Right renal pelvis (tissue), 4 donors: ENCODE results near the gene EID3. TPM values are rescaled to one million over a fixed set of nuclear protein-coding genes. Genes with fewer than 3 reads are reported as not detected.
"Not testable (repeated sequence)": the region's sequence is repeated elsewhere in the genome, so short reads cannot be mapped to it uniquely, and the experiment has no call there.

Experiments
- DNase-seq, 4 donors: peaks; one replicate each; pipeline ENCODE4 v3.0.0-alpha.2; 2013; ENCODE audit warnings: low read depth in 4 of 4, low spot score in 3 of 4, missing footprints in 1 of 4
- polyA plus RNA-seq, 4 donors: library from polyadenylated mRNA; unstranded; fragments of 120-200 nt; gene quantifications; one replicate each; pipeline ENCODE4 v1.2.1, GENCODE V29; 2013; ENCODE audit not compliant: insufficient read length in 4 of 4

Gene EID3
- polyA plus RNA-seq, 4 donors: 4.3 to 4.8 (median 4.6) TPM

DNA sequence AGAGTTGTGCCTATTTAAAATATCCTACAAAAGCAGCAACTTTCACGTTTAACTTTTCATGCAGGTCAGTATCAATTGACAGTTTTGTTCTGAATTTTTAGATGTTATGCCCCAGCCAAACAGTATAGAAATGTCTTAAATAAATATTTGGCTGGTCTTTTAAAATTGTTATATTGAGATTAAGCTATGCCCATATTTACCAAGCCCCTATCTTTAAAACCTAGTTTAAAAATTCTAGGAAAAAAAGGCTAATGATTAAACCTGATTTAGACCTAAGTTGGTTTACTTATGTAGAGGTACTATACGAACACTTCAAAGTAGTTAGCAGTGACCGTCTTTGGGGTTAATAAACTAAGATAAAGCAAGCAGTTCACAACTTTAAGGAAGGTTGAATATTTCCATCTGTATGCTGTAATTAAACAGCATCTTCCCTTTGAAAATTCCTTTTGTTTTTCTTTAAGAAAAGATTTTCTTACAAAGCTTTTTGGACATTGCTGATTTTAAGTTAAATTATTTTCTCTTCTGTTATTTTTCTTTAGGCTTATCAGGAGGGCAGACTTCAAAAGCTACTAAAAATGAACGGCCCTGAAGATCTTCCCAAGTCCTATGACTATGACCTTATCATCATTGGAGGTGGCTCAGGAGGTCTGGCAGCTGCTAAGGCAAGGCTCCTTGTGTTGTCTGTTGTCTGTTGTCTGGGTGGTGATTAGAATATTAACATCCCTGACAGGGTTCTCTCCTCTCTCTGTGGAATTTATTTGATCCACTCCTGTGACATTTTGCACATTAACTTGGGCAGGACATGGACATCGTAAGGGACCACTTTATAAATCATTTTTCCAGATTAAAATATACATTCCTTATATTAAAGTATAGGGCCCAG, 7.5 kb downstream of the EID3 start:
- DNase-seq: no peak

GRCh38 chr12:104312202-104312601, 8.7 kb downstream of the EID3 start:
- DNase-seq: no peak

- no peak for DNase-seq
Observed at GRCh38 chr12:104312654-104313053, 9.1 kb downstream of the EID3 start.

DNA sequence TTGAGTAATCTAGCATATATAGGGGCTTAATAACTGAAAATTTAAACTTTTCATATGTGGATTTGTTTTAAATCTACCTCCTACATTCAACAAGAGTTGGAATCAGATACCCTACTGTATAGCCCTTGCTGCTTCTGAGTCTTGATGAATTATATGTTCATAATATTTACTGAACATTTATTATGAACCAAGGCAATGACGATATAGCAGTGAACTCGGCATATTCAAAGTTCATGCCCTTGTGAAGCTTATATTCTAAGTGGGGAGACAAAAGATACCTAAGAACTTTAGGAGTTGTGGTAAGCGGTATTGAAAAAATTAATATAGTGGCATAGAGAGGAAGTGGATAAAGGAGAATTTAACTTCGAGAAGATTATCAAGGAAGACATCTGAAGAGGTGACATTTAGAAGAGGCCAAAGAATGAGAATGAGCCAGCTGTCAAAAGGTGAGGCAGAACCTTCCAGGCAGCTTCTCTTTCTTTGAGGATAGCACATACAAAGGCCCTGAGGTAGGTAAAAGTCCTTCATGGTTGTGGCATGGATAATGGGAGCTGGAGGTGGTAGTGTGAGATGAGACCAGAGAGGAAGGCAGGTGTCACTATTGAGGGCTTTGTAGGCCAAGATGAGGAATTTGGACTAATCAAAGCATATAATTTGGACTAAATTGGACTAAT, 10.2 kb downstream of the EID3 start:
- DNase-seq: no peak

GRCh38 chr12:104314242-104314614, 10.7 kb downstream of the EID3 start:
- DNase-seq: no peak

DNA sequence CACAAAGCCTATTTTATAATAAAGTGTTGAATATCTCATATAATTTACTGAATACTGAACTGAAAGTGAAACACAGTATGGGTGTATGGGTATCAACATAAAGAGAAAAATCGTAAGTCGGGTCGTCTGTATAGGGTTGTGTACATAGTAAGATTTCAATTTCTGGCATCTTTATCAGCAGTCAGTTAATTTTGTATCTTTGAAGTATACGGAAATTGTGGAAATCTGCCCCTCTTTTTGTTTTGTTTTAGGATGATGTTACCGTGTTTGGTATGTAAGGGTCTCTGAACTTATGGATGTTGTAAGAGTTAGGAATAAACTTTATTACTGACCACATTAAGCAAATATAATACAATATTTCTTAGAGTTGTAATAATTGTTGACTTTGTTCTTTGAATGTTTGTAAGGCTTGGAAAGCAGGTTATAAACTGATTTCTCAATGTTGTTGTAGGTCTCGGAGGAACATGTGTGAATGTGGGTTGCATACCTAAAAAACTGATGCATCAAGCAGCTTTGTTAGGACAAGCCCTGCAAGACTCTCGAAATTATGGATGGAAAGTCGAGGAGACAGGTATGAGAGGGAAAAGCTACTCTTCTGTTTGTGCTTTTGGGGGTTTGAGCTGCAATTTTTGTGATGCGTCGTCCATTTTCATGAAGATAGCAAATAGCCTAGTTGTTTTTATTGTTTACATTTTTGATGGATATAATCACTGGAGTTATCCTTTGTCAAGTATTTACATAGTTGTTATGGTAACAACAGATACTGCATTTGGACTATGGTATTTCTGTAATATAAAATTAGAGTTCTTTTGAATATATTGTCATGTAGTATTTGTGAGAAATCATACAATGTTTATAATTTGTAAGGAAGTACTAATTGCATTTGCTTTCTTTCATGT, 12.0 kb downstream of the EID3 start:
- no peak for DNase-seq

DNA sequence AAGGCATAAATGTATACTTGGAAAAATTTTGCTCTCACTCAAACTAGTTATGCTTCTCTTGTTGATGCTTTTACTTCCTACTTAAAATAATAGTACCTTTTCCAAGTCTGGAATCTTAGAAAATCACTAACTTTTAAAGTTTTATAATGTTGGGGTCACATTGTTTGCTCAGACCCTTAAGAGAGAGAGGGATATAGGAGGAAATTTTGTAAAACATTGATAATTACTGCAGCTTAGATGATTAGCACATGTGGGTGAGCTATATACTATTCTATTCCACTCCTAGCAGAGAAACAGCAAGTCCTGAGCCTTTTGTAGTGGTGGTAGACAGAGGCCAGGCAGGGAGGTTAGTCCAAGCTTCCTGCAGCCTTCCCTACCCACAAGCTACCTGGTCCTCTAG, 13.4 kb downstream of the EID3 start:
- DNase-seq: no peak

GRCh38 chr12:104317538-104318210, 14.1 kb downstream of the EID3 start:
- no peak for DNase-seq

GRCh38 chr12:104319028-104319427, 15.5 kb downstream of the EID3 start:
- DNase-seq: no peak

GRCh38 chr12:104319918-104320626, 16.5 kb downstream of the EID3 start:
- DNase-seq: no peak

DNA sequence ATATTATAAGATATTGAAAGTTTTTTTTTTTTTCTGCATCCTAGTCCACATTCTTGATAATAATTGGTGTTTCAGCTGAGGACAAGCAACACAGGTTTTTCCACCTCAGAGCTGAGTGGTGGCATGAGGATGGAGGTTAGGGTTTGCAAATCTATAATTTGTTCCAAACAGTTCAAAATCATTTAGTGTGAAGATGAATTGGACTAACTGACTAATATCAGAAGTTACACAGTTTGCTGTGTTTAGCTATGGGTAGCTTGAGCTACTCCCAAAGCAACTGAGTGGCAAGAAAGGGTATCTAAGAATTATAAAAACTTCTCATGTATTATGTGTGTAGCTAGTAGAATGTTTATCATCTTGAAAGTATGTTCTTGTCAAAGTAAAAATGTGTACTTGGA, 17.1 kb downstream of the EID3 start:
- no peak for DNase-seq

GRCh38 chr12:104321949-104322348, 18.4 kb downstream of the EID3 start:
- no peak for DNase-seq

DNA sequence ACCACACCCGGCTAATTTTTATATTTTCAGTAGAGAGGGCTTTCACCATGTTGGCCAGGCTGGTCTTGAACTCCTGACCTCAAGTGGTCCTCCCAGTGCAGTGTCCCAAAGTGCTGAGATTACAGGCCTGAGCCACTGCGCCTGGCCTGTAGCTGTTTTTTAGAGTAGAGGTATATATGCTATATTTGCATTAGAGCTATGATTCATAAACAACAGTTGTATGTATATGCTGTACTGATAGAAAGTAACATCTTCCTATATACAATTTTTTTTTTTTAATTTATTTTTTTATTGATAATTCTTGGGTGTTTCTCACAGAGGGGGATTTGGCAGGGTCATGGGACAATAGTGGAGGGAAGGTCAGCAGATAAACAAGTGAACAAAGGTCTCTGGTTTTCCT, 19.0 kb downstream of the EID3 start:
- DNase-seq: not testable (repeated sequence)

- no peak for DNase-seq
Observed at GRCh38 chr12:104323899-104324298, 20.4 kb downstream of the EID3 start.

DNA sequence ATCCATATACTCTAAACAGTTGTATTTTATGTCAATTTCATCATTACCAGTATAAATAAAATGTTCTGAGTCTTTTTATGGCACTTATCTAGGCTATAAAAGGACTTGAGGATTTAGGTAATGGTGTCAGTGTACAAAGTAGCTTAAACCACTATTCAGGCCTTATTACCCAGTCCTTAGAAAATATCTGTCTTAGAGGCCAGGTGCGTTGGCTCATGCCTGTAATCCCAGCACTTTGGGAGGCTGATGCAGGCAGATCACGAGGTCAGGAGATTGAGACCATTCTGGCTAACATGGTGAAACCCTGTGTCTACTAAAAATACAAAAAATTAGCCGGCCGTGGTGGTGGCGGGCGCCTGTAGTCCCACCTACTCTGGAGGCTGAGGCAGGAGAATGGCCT, 24.7 kb downstream of the EID3 start:
- DNase-seq: not testable (repeated sequence)

DNA sequence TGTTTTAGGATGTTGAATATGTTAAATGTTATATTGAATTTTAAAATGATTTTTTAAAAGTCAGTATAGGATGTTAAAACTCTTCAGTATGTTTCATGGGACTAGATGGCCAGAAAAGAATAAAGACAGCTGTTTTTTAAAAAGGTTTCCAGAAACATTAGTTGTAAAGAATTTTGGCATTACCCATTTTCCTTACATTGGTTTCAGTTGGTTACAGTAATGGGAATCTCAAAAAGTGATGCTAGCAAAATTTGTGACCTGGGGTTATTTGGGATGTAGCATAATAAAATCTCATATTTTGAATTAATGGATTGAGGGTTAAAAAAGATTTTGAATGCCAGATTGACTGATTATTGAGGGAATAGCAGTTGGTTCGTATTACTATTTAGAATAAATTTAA, 25.3 kb downstream of the EID3 start:
- DNase-seq: no peak

- no peak for DNase-seq
Observed at GRCh38 chr12:104329707-104330532, 26.4 kb downstream of the EID3 start.

DNA sequence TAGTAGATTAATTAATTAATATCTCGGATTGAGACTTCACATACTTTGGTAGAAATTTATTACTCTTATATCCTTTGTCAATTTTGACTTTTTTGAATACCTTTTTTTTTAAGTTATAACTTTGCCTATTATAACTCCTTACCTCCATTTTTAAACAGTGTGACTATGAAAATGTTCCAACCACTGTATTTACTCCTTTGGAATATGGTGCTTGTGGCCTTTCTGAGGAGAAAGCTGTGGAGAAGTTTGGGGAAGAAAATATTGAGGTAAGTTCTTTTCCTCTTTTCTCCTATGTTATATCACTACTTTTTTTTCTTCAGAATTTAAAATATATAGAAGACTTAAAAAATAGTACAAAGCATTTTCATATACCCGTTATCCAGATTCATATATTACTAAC, 27.8 kb downstream of the EID3 start:
- no peak for DNase-seq

GRCh38 chr12:104332273-104332672, 28.7 kb downstream of the EID3 start:
- DNase-seq: not testable (repeated sequence)
